Gastrocnemius medialis (tissue), 4 donors: Measurements from ENCODE around the gene CREBBP.

ENCODE experiments used
- POLR2A ChIP-seq, 2 donors: fragments of 450-650 bp; IDR thresholded peaks; one replicate each; pipeline ENCODE4 v1.6.1; 2017; ENCODE audit warnings: antibody characterized with exemption in 2 of 2, mild to moderate bottlenecking in 2 of 2, moderate library complexity in 2 of 2
- TF ChIP-seq, protein P1 (sequence below), 5 experiments: fragments of 450-650 bp in 3 of 5; fragments of 200-600 bp in 2 of 5; sonication (generic) in 2 of 5; IDR thresholded peaks in 4 of 5; conservative IDR thresholded peaks in 1 of 5; 1 replicate in 4 of 5; 2 replicates in 1 of 5; pipeline ENCODE4 v1.5.1; 2016 to 2019; ENCODE audit warnings: antibody characterized with exemption in 5 of 5, mild to moderate bottlenecking in 3 of 5, moderate library complexity in 3 of 5

DNA sequence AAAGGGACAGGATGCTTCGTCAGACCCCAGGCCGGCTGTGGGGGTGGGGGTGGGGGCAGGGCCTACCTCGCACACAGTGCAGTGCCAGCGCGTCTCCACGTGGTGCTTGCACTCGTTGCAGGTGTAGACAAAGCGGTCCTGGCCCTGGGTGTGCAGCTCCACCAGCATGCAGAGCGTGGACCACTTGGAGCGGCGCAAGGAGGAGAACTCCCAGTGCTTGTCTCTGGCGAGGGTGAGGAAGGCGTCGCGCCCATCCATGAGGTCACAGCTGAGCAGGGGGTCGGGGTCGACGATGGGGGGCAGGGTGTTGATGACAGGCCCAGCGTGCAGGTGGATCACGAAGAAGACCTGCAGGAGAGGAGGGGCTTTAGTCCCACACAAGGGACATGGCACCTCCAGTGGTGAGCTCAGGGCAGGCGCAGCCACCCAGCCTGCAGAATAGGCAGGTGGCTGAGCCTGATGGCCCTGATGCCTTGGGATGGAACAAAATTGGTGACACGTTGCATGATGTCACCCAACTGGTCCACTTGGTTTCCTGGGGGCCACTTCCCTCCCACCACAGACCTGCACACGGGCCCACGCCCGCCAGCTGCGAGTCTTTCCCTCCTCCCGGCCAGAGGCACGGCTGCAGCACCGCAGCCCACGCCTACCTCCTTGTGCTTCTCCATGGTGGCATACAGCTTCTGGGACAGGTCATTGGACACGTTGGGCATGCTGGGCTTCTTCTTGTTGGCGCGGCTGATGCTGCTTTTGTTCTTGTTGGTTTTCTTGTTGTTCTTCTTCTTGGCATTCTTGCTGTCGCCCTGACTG is 149.2 kb downstream of the CREBBP start:
- TF ChIP-seq, protein P1, sequence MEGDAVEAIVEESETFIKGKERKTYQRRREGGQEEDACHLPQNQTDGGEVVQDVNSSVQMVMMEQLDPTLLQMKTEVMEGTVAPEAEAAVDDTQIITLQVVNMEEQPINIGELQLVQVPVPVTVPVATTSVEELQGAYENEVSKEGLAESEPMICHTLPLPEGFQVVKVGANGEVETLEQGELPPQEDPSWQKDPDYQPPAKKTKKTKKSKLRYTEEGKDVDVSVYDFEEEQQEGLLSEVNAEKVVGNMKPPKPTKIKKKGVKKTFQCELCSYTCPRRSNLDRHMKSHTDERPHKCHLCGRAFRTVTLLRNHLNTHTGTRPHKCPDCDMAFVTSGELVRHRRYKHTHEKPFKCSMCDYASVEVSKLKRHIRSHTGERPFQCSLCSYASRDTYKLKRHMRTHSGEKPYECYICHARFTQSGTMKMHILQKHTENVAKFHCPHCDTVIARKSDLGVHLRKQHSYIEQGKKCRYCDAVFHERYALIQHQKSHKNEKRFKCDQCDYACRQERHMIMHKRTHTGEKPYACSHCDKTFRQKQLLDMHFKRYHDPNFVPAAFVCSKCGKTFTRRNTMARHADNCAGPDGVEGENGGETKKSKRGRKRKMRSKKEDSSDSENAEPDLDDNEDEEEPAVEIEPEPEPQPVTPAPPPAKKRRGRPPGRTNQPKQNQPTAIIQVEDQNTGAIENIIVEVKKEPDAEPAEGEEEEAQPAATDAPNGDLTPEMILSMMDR (IDR thresholded peaks at IDR 0.05 in 4 of 5, conservative IDR thresholded peaks at IDR 0.05 in 1 of 5), result no peak
- no peak for TF ChIP-seq POLR2A (IDR thresholded peaks at IDR 0.05)
